Vagina (tissue), 2 donors: Measurements from ENCODE around the gene ELF1. TPM values are rescaled to one million over a fixed set of nuclear protein-coding genes. Genes with fewer than 3 reads are reported as not detected.

ENCODE experiments used
- DNase-seq, 2 donors: peaks; one replicate each; pipeline ENCODE4 v3.0.0-alpha.2; 2017; ENCODE audit errors: extremely low spot score in 2 of 2
- H3K27ac ChIP-seq: fragments of 200-600 bp; sonication (generic); one replicate; pipeline ENCODE4 v1.5.1; 2019
- H3K27me3 ChIP-seq: fragments of 200-600 bp; sonication (generic); one replicate; pipeline ENCODE4 v1.5.1; 2019
- H3K36me3 ChIP-seq, 2 donors: fragments of 200-600 bp; sonication (generic); one replicate each; pipeline ENCODE4 v1.5.1; 2017 to 2019
- H3K4me1 ChIP-seq: fragments of 200-600 bp; sonication (generic); one replicate; pipeline ENCODE4 v1.5.1; 2019
- H3K4me3 ChIP-seq, 2 donors: fragments of 200-600 bp; sonication (generic); 1 replicate in 1 of 2; 2 replicates in 1 of 2; pipeline ENCODE4 v1.5.1; 2016 to 2019
- H3K9me3 ChIP-seq: fragments of 200-600 bp; sonication (generic); one replicate; pipeline ENCODE4 v1.5.1; 2019
- CTCF ChIP-seq, 3 experiments: fragments of 450-650 bp in 2 of 3; fragments of 200-600 bp in 1 of 3; sonication (generic) in 1 of 3; IDR thresholded peaks; one replicate each; pipeline ENCODE4 v1.5.1; 2017 to 2019; ENCODE audit warnings: antibody characterized with exemption in 3 of 3, mild to moderate bottlenecking in 2 of 3, moderate library complexity in 2 of 3
- POLR2A ChIP-seq, 2 donors: fragments of 450-650 bp; IDR thresholded peaks; one replicate each; pipeline ENCODE4 v1.6.1; 2017; ENCODE audit warnings: antibody characterized with exemption in 2 of 2, mild to moderate bottlenecking in 2 of 2, moderate library complexity in 2 of 2
- POLR2AphosphoS5 ChIP-seq, 2 donors: sonication (generic); formaldehyde crosslinking; IDR thresholded peaks; one replicate each; pipeline ENCODE4 v1.9.0; 2017; ENCODE audit warnings: antibody characterized with exemption in 2 of 2, mild to moderate bottlenecking in 2 of 2, low read depth in 1 of 2; ENCODE audit not compliant: insufficient read depth in 1 of 2
- intact Hi-C: fragments of 100-400 bp; cut with DNase I; formaldehyde crosslinking; loops from one replicate; pipeline ENCODE4 v1.15.1; 2023
- total RNA-seq: library from RNA; depleted of rRNA; stranded (reverse); fragments of >200 nt; gene quantifications from one replicate; pipeline ENCODE4 v1.2.3, GENCODE V29; 2016

The ELF1 gene
- total RNA-seq, 1 donor from 2014 or later: 101 TPM

GRCh38 chr13:41056826-41057711, 38.0 kb upstream of the ELF1 start:
- TF ChIP-seq CTCF (IDR thresholded peaks at IDR 0.05): no peak
- no peak for TF ChIP-seq POLR2A (IDR thresholded peaks at IDR 0.05)
- no peak for TF ChIP-seq POLR2AphosphoS5 (IDR thresholded peaks at IDR 0.05; ENCODE audit: insufficient read depth in 1 of 2, low read depth in 1 of 2)

GRCh38 chr13:41056194-41056593, 37.1 kb upstream of the ELF1 start:
- no peak for DNase-seq
- no peaks in the 10 kb centered on the region for H3K9me3 ChIP-seq
- H3K36me3 ChIP-seq: no peaks in the 10 kb centered on the region
- peaks cover 70% of the 10 kb centered on the region for H3K4me1 ChIP-seq
- no peak overlapping the region for H3K4me3 ChIP-seq
- intact Hi-C loops: loop anchor here (10.0 kb wide), 1 partner anchor 131 kb away; no protein-coding TSS in a partner anchor
- H3K27me3 ChIP-seq: no peaks in the 10 kb centered on the region
- no peak overlapping the region for H3K27ac ChIP-seq
- TF ChIP-seq POLR2A (IDR thresholded peaks at IDR 0.05) (no peak), CTCF (IDR thresholded peaks at IDR 0.05) (no peak), POLR2AphosphoS5 (IDR thresholded peaks at IDR 0.05; ENCODE audit: insufficient read depth in 1 of 2, low read depth in 1 of 2) (no peak)

More at GRCh38 chr13:41056826-41057711, 38.0 kb upstream of the ELF1 start:
- Histone ChIP-seq H3K4me1 (peaks cover 70% of the 10 kb centered on the region), H3K9me3 (no peaks in the 10 kb centered on the region), H3K27me3 (no peaks in the 10 kb centered on the region), H3K27ac (no peak overlapping the region), H3K36me3 (no peaks in the 10 kb centered on the region), H3K4me3 (no peak overlapping the region)
- no peak for DNase-seq
- intact Hi-C loops: loop anchor here (10.0 kb wide), 1 partner anchor 132 kb away; no protein-coding TSS in a partner anchor

- no peaks in the 10 kb centered on the region for H3K27me3 ChIP-seq
- H3K4me1 ChIP-seq: peaks cover 76% of the 10 kb centered on the region
- H3K36me3 ChIP-seq: no peaks in the 10 kb centered on the region
- no peak for TF ChIP-seq CTCF (IDR thresholded peaks at IDR 0.05)
- no peak for TF ChIP-seq POLR2A (IDR thresholded peaks at IDR 0.05)
- no peak for TF ChIP-seq POLR2AphosphoS5 (IDR thresholded peaks at IDR 0.05; ENCODE audit: insufficient read depth in 1 of 2, low read depth in 1 of 2)
- H3K4me3 ChIP-seq: peak overlapping the region in 1 of 2 donors; percentile 2
- peak overlapping the region; percentile 76 for H3K27ac ChIP-seq
- H3K9me3 ChIP-seq: no peaks in the 10 kb centered on the region
- intact Hi-C loops: loop anchor here (10.0 kb wide), 1 partner anchor 130 kb away; no protein-coding TSS in a partner anchor
- no peak for DNase-seq
Observed at GRCh38 chr13:41054919-41055619, 36.0 kb upstream of the ELF1 start.

GRCh38 chr13:41054212-41054877, 35.2 kb upstream of the ELF1 start:
- no peak for DNase-seq

More at GRCh38 chr13:41054212-41054877, 35.2 kb upstream of the ELF1 start:
- TF ChIP-seq POLR2AphosphoS5 (IDR thresholded peaks at IDR 0.05; ENCODE audit: insufficient read depth in 1 of 2, low read depth in 1 of 2) (peak in 1 of 2 donors; percentile 8), CTCF (IDR thresholded peaks at IDR 0.05) (peak in 2 of 3 experiments; percentile 37 to 53), POLR2A (IDR thresholded peaks at IDR 0.05) (no peak)
- Histone ChIP-seq H3K4me3 (peak overlapping the region in 1 of 2 donors; percentile 2), H3K27me3 (no peaks in the 10 kb centered on the region), H3K36me3 (no peaks in the 10 kb centered on the region), H3K9me3 (no peaks in the 10 kb centered on the region), H3K27ac (peak overlapping the region; percentile 76), H3K4me1 (peaks cover 81% of the 10 kb centered on the region)
- intact Hi-C loops: loop anchor here (10.0 kb wide), 1 partner anchor 130 kb away; no protein-coding TSS in a partner anchor
